ENCODE data around the gene NCKAP5L.

GRCh38 chr12:49846032-49846431 lies 17.8 kb upstream of the NCKAP5L start:
- no peak for TF ChIP-seq YY1 (IDR thresholded peaks at IDR 0.05; ENCODE audit: insufficient read depth, insufficient read length)
- no peak for TF ChIP-seq ZNF274 (IDR thresholded peaks at IDR 0.05; ENCODE audit: low read depth, low read length)
